IMR-90 (cell line): Measurements from ENCODE around the gene SAMM50. TPM values are rescaled to one million over a fixed set of nuclear protein-coding genes. Genes with fewer than 3 reads are reported as not detected.

Experiments used
- ATAC-seq: fragments of 200-7000 bp; cut with Tn5 transposase; 2 replicates; pipeline ENCODE4 v1.9.1; 2020; ENCODE audit warnings: low read depth, mild to moderate bottlenecking, moderate library complexity
- BruUV-seq: library from RNA; stranded (reverse); fragments of 400-500 nt; replicated peaks from 2 replicates; lab custom pipeline; 2021; lab: Mats Ljungman, UMichigan
- CTCF ChIA-PET: fragments of 300-600 bp; formaldehyde crosslinking; extraction: SDS; loops from one replicate; lab custom pipeline; 2021; ENCODE audit warnings: antibody characterized with exemption; lab: Yijun Ruan, JAX
- POLR2A ChIA-PET: fragments of 300-600 bp; sonication (Branson Sonifier 250); formaldehyde crosslinking; loops from one replicate; lab custom pipeline; 2022; ENCODE audit warnings: antibody characterized with exemption; ENCODE audit not compliant: unreplicated experiment; lab: Charles Lee
- DNase-seq: peaks from one replicate; pipeline ENCODE4 v3.0.0; 2013
- H2AFZ ChIP-seq: replicated peaks from 2 replicates; pipeline ENCODE3; 2013; ENCODE audit warnings: low read length, mild to moderate bottlenecking; ENCODE audit not compliant: poor library complexity
- H2AK5ac ChIP-seq: 2 replicates; pipeline ENCODE4 v1.6.1; 2013; ENCODE audit warnings: low read depth, low read length, inconsistent platforms
- H2AK9ac ChIP-seq: replicated peaks from 2 replicates; pipeline ENCODE3; 2013; ENCODE audit warnings: mild to moderate bottlenecking, low read depth, low read length, moderate library complexity; ENCODE audit not compliant: poor library complexity
- H2BK120ac ChIP-seq: 2 replicates; pipeline ENCODE4 v1.6.1; 2013; ENCODE audit warnings: low read depth, low read length, inconsistent platforms
- H2BK15ac ChIP-seq: 3 replicates; pipeline ENCODE4 v1.6.1; 2013; ENCODE audit warnings: low read depth, low read length, inconsistent platforms
- H2BK20ac ChIP-seq: 2 replicates; pipeline ENCODE4 v1.6.1; 2013; ENCODE audit warnings: low read depth, mild to moderate bottlenecking, inconsistent platforms, low read length, moderate library complexity
- H2BK5ac ChIP-seq: 2 replicates; pipeline ENCODE4 v1.6.1; 2013; ENCODE audit warnings: mild to moderate bottlenecking, low read depth, low read length, inconsistent platforms; ENCODE audit not compliant: poor library complexity, severe bottlenecking
- H3K14ac ChIP-seq: replicated peaks from 2 replicates; pipeline ENCODE4 v1.6.1; 2013; ENCODE audit warnings: low read depth, low read length, inconsistent platforms
- H3K18ac ChIP-seq: 2 replicates; pipeline ENCODE4 v1.6.1; 2013; ENCODE audit warnings: low read depth, low read length, control low read depth
- H3K23ac ChIP-seq: 2 replicates; pipeline ENCODE4 v1.6.1; 2013; ENCODE audit warnings: low read depth, low read length, inconsistent platforms
- H3K27ac ChIP-seq: 2 replicates; pipeline ENCODE4 v1.5.1; 2013; ENCODE audit warnings: mild to moderate bottlenecking, control low read depth, low read length; ENCODE audit not compliant: insufficient read depth
- H3K27me3 ChIP-seq: 2 replicates; pipeline ENCODE4 v1.6.1; 2013; ENCODE audit warnings: low read length; ENCODE audit not compliant: control insufficient read depth, insufficient read depth
- H3K36me3 ChIP-seq: 2 replicates; pipeline ENCODE4 v1.6.1; 2013; ENCODE audit warnings: low read length, mixed read lengths; ENCODE audit not compliant: control insufficient read depth, insufficient read depth
- H3K4ac ChIP-seq: 2 replicates; pipeline ENCODE4 v1.6.1; 2013; ENCODE audit warnings: low read depth, low read length, inconsistent platforms
- H3K4me1 ChIP-seq: 2 replicates; pipeline ENCODE4 v1.6.1; 2013; ENCODE audit warnings: low read length, mixed read lengths; ENCODE audit not compliant: control insufficient read depth, insufficient read depth
- H3K4me2 ChIP-seq: 2 replicates; pipeline ENCODE4 v1.6.1; 2013; ENCODE audit warnings: low read depth, mild to moderate bottlenecking, control low read depth, low read length, moderate library complexity
- H3K4me3 ChIP-seq: 2 replicates; pipeline ENCODE4 v1.5.1; 2013; ENCODE audit warnings: low read depth, mild to moderate bottlenecking, control low read depth, low read length, moderate library complexity; ENCODE audit not compliant: insufficient read depth
- H3K56ac ChIP-seq: 2 replicates; pipeline ENCODE4 v1.6.1; 2013; ENCODE audit warnings: low read length, inconsistent platforms; ENCODE audit not compliant: insufficient read depth; ENCODE audit errors: extremely low read depth
- H3K79me1 ChIP-seq, 2 experiments: 2 replicates each; pipeline ENCODE4 v1.6.1; 2013; ENCODE audit warnings: low read length in 2 of 2, inconsistent platforms in 1 of 2, low read depth in 1 of 2
- H3K9ac ChIP-seq: 2 replicates; pipeline ENCODE4 v1.6.1; 2013; ENCODE audit warnings: low read depth, low read length, control low read depth
- H3K9me1 ChIP-seq: 2 replicates; pipeline ENCODE4 v1.6.1; 2013; ENCODE audit warnings: low read length, inconsistent platforms; ENCODE audit not compliant: insufficient read depth
- H3K9me3 ChIP-seq: 2 replicates; pipeline ENCODE4 v1.6.1; 2013; ENCODE audit warnings: low read length; ENCODE audit not compliant: control insufficient read depth, insufficient read depth
- H4K20me1 ChIP-seq: 2 replicates; pipeline ENCODE4 v1.6.1; 2013; ENCODE audit warnings: low read length, inconsistent platforms; ENCODE audit not compliant: insufficient read depth
- H4K5ac ChIP-seq: 2 replicates; pipeline ENCODE4 v1.6.1; 2013; ENCODE audit warnings: mild to moderate bottlenecking, low read depth, low read length, control low read depth
- H4K8ac ChIP-seq, 2 experiments: 2 replicates each; pipeline ENCODE4 v1.6.1; 2013; ENCODE audit warnings: low read depth in 2 of 2, low read length in 2 of 2, control low read depth in 1 of 2, inconsistent platforms in 1 of 2
- H4K91ac ChIP-seq: 2 replicates; pipeline ENCODE4 v1.6.1; 2013; ENCODE audit warnings: low read depth, low read length, inconsistent platforms; ENCODE audit not compliant: insufficient read depth
- CHD1 ChIP-seq: IDR thresholded peaks from 2 replicates; pipeline ENCODE4 v1.6.1; 2012; ENCODE audit warnings: low read depth, low read length, improper control_type of control experiment
- MAZ ChIP-seq: IDR thresholded peaks from 2 replicates; pipeline ENCODE4 v1.6.1; 2012; ENCODE audit warnings: low read depth, mild to moderate bottlenecking, low read length, improper control_type of control experiment, moderate library complexity, borderline replicate concordance
- POLR2A ChIP-seq: IDR thresholded peaks from 2 replicates; pipeline ENCODE4 v1.6.1; 2012; ENCODE audit warnings: mild to moderate bottlenecking, low read depth, low read length
- RCOR1 ChIP-seq: IDR thresholded peaks from 2 replicates; pipeline ENCODE4 v1.6.1; 2012; ENCODE audit warnings: mild to moderate bottlenecking, low read length, improper control_type of control experiment; ENCODE audit not compliant: insufficient replicate concordance
- WGBS, 2 experiments: methylation state at CpG; one replicate each; pipeline versions ENCODE4 v1.1.5 to v1.1.7; 2013; ENCODE audit warnings: missing lambda C conversion rate in 2 of 2; ENCODE audit not compliant: insufficient read length in 1 of 2; ENCODE audit errors: extremely low coverage in 2 of 2; 5-methylcytosine and 5-hydroxymethylcytosine counted together
- dilution Hi-C: fragments of 300-500 bp; cut with HindIII; formaldehyde crosslinking; loops from one replicate; pipeline ENCODE4 v1.14.3; 2018; ENCODE audit warnings: low sequenced_read_pairs; ENCODE audit not compliant: unreplicated experiment
- in situ Hi-C: fragments of 300-500 bp; cut with MboI; formaldehyde crosslinking; loops from 3 replicates; pipeline ENCODE4 v1.14.3; 2019; ENCODE audit warnings: low sequenced_read_pairs, inconsistent platforms, mixed read lengths
- intact Hi-C: fragments of 100-400 bp; cut with micrococcal nuclease; formaldehyde crosslinking; loops from 2 replicates; pipeline ENCODE4 v1.10.0; 2022
- polyA plus RNA-seq, 3 experiments: library from polyadenylated mRNA; depleted of rRNA; stranded (reverse); fragments of >200 nt; gene quantifications; 2 replicates each; pipeline ENCODE4 v1.2.3, GENCODE V29; 2012; ENCODE audit warnings: low replicate concordance in 1 of 3
- total RNA-seq: library from RNA; depleted of rRNA; stranded (reverse); fragments of >200 nt; gene quantifications from 2 replicates; pipeline ENCODE4 v1.2.3, GENCODE V29; 2012

Gene SAMM50
- total and polyA plus RNA-seq, 2 of the 4 experiments (the other 2 are of a cell fraction) = 40.6 to 43.7 TPM

- Histone ChIP-seq H3K27ac (no peak overlapping the region), H2AK9ac (no peak overlapping the region), H3K18ac (no peak overlapping the region), H2BK5ac (no peak overlapping the region), H3K4me2 (no peak overlapping the region), H4K20me1 (peaks cover 15% of the 10 kb centered on the region), H3K27me3 (no peaks in the 10 kb centered on the region), H4K91ac (no peak overlapping the region), H2BK20ac (no peak overlapping the region), H3K4me1 (peaks cover 7% of the 10 kb centered on the region; the same call in 1 of the 2 replicates), H3K14ac (no peak overlapping the region), H3K9ac (no peak overlapping the region), H2BK120ac (no peak overlapping the region), H3K79me1 (peaks cover 0 to 15% of the 10 kb centered on the region in 2 experiments; a peak in 2 of 4 replicates), H2AFZ (no peak overlapping the region), H4K8ac (no peak overlapping the region), H3K4ac (no peak overlapping the region), H4K5ac (no peak overlapping the region), H2AK5ac (no peak overlapping the region), H3K56ac (no peak overlapping the region), H3K36me3 (peaks cover 57% of the 10 kb centered on the region), H3K9me1 (no peaks in the 10 kb centered on the region), H3K23ac (no peak overlapping the region), H2BK15ac (no peak overlapping the region), H3K9me3 (no peaks in the 10 kb centered on the region), H3K4me3 (no peak overlapping the region)
- ATAC-seq (no peak), DNase-seq (no peak)
- TF ChIP-seq POLR2A (no peak), RCOR1 (no peak), CHD1 (no peak), MAZ (no peak)
- no TSS peak for BruUV-seq
- dilution Hi-C loops (no loop called here), intact Hi-C loops (no loop called here), in situ Hi-C loops (loop anchor here (5.0 to 10.0 kb wide), 3 partner anchors 82 to 632 kb away; no protein-coding TSS in a partner anchor)
- CTCF ChIA-PET = interaction anchor here (0.7 kb wide), 1 partner anchor 91 kb away, joined by 3 read pairs; no protein-coding TSS in a partner anchor
- 87% methylated on average over 5 of the region's 15 CpGs; no CpG with 5 or more reads in 1 of the 2 experiments for WGBS, 2 experiments
- POLR2A ChIA-PET = no interaction called here
Measured at GRCh38 chr22:43995057-43995685, 39.9 kb downstream of the SAMM50 start.
